Measurements from ENCODE around the gene RANBP3L.
"Not testable (repeated sequence)": the region's sequence is repeated elsewhere in the genome, so short reads cannot be mapped to it uniquely, and the experiment has no call there.

RANBP3L gene

GRCh38 chr5:36202521-36202961, 99.2 kb downstream of the RANBP3L start:
- no peak for FAIRE-seq

GRCh38 chr5:36200513-36200912, 101.2 kb downstream of the RANBP3L start:
- no peak for FAIRE-seq

- no peak for FAIRE-seq
These were observed 102.1 kb downstream of the RANBP3L start for GRCh38 chr5:36199620-36200019.

GRCh38 chr5:36198783-36199182, 102.9 kb downstream of the RANBP3L start:
- FAIRE-seq = not testable (repeated sequence)

Measured in TTC549 (cell line).